SIG-M5 treated with dmso at 0.1 percent for 504 hours (cell line): Measurements from ENCODE around the gene SNAPC2.
"Not testable (repeated sequence)": the region's sequence is repeated elsewhere in the genome, so short reads cannot be mapped to it uniquely, and the experiment has no call there.

ENCODE experiments used
- DNase-seq: peaks from one replicate; lab custom pipeline; 2025; ENCODE audit not compliant: unreplicated experiment; lab: John Stamatoyannopoulos, UW

Gene SNAPC2

DNA sequence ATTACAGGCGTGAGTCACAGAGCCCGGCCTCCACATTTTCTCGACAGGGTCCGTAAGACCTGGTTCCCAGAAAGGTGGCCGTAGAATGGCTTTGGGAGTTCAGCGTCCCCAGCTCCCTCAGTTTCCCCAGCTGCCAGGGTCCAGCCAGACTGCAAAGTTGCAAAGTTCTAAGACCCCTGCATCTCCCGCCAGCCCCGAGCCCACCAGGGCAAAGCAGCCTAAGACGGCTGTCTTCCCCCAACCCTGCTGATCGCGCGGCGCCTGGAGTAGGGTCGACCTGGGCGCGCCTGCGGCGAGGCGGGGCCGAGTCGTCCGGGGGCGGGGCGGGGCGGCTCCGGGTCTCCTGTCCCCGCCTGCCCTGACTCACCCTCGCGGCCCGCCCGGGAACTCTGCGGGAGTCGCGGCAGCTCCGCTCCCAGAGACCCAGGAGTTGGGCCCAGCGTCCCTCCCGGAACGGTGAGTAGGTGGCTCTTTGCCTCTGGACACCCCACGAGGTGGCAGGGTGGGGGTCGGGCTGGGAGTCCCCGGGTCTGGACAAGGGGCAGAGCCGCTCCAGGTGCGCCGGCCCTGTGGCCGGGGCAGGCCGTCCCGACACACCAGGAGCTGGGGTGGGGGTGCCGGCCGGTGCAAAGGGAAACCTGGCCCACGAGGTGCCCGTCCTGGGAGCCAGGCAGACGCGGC is 31.9 kb upstream of the SNAPC2 start, which contains the start of gene LRRC8E:
Gene LRRC8E, plus strand, starts transcription at position 366 of the 681 bp plus-strand sequence. CDS start 7,094 bp downstream, outside the sequence.
- DNase-seq: no peak

DNA sequence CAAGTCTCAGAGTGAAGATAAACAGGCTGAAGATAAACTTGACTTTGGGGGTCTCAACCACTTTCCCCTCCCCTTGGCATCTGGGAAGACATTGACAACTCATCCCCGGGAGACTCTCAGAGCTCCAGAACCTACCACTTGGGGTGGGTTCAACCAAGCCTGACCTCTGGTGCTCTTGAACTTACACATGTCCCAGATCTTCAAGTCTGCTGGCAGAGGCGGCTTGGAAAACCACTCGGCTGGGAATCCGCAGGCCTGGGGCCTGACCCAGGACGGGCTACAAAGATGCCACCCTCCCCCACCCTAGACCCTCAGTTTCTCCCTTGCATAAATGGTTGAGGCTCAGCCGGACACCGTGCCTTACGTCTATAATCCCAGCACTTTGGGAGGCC is 31.3 kb upstream of the SNAPC2 start:
- no peak for DNase-seq

- not testable (repeated sequence) for DNase-seq
Measured at GRCh38 chr19:7893362-7894101, 26.6 kb upstream of the SNAPC2 start.

DNA sequence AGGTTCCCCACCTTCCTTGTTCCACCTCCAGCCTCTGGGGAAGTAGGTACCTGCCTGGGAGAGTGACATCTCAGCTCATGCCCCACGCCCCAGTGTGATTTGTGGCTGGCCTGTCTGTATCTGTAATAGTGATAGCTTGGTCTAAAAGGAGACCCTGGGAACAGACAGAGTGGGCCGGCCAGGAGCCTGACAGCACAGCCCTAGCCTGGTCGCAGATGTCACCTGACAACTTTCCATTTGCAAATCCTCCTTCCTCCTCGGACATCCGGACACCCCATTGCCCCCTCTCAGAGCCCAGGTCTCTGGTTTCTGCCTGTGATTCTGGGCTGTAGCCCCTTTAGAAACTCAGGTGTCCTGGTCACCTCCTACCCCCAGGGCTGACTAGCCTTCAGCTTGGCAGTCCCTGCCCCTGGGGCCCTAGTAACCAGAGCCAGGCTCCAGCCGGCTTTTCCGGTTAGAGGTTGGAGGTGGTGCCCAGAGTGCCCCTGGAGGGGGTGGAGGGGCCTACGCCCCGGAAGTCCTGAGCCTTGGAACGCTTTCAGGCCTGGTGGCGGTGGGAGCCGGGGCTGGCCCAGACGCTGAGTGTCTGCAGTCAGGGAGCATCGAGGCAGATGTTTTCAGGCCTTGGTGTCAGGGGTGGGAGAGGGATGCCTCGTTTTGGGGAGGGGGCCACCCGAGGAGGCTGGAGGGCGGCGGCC is 25.4 kb upstream of the SNAPC2 start:
- no peak for DNase-seq

DNA sequence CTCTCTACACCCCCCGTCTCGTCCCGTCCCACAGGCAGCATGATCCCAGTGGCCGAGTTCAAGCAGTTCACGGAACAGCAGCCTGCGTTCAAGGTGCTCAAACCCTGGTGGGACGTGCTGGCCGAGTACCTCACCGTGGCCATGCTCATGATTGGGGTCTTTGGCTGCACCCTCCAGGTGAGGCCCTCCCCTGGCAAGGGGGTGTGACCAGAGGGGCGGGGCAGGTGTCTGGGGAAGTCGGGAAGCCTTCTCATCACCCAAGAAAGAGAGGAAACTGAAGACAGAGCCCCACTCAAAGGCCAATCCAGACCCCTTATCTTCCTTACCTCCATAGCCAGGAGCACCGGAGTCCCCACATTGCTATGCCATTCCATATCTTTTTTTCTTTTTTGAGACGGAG is 24.6 kb upstream of the SNAPC2 start:
- no peak for DNase-seq

DNA sequence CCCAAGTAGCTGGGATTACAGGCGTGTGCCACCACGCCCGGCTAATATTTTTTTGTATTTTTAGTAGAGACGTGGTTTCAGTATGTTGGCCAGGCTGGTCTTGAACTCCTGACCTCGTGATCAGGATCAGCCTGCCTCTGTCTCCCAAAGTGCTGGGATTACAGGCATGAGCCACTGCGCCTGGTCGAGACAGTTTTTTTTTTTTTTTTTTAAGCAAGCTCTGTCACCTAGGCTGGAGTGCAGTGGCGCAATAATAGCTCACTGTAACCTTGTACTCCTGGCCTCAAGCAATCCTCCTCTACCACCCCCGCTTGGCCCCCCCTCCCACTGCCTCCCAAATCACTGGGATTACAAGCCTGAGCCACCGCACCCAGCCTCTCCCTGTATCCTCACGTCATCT is 22.8 kb upstream of the SNAPC2 start:
- DNase-seq: no peak

DNA sequence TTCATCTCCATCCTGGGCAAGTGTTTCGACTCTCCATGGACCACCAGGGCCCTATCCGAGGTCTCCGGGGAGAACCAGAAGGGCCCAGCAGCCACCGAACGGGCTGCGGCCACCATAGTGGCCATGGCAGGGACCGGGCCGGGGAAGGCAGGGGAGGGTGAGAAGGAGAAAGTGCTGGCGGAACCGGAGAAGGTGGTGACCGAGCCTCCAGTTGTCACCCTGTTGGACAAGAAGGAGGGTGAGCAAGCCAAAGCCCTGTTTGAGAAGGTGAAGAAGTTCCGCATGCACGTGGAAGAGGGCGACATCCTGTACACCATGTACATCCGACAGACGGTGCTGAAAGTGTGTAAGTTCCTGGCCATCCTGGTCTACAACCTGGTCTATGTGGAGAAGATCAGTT is 21.2 kb upstream of the SNAPC2 start:
- DNase-seq: no peak

DNA sequence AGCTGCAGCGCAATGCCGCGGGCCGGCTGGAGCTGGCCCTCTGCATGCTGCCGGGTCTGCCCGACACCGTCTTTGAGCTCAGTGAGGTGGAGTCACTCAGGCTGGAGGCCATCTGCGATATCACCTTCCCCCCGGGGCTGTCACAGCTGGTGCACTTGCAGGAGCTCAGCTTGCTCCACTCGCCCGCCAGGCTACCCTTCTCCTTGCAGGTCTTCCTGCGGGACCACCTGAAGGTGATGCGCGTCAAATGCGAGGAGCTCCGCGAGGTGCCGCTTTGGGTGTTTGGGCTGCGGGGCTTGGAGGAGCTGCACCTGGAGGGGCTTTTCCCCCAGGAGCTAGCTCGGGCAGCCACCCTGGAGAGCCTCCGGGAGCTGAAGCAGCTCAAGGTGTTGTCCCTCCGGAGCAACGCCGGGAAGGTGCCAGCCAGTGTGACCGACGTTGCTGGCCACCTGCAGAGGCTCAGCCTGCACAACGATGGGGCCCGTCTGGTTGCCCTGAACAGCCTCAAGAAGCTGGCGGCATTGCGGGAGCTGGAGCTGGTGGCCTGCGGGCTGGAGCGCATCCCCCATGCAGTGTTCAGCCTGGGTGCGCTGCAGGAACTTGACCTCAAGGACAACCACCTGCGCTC is 20.3 kb upstream of the SNAPC2 start:
- no peak for DNase-seq

- DNase-seq: no peak
Measured at GRCh38 chr19:7900401-7900870, 19.7 kb upstream of the SNAPC2 start.

- DNase-seq: no peak
Measured at GRCh38 chr19:7900931-7901330, 19.2 kb upstream of the SNAPC2 start.

DNA sequence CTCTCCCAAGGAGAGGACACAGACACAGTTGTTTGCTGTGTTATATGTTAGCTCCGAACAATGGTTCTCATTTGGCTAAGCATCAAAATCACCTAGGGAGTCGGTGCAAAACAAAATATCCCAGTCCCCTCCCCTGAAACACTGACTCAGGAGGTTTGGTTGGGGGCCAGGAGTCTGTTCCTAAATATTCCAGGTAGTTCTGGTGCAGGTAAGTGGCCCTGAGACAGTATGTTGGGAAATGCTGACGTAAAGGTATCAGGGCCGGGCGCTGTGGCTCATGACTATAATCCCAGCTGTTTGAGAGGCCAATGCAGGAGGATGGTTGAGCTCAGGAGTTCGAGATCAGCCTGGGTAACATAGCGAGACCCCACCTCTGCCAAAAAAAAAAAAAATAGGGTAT is 18.8 kb upstream of the SNAPC2 start:
- no peak for DNase-seq

DNA sequence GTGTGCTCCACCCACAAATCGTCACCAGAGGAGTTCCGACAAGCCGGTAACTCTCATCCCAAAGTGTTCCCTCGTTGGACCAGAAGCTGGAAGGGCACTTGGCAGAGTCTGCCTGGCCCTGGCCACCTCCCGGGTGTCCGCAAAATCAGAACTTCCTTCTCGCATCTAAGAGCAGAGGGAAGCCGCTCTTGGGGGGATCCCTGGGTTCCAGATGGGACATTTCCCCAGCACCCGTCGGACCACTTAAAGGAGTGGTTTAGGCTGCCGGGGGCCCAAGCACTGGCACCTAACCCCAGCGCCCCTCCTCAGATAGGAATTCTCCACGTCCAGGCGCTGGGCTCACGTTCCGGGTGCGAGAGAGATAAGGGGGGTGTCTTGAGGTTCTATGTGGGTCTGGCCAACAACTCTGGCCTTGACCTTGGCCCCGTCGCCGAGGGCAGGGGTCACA is 17.3 kb upstream of the SNAPC2 start:
- DNase-seq: no peak

- peak; percentile 94 for DNase-seq
Measured at GRCh38 chr19:7903244-7904073, 16.7 kb upstream of the SNAPC2 start, which contains the start of gene MAP2K7. Gene MAP2K7, plus strand, starts transcription at chr19:7903877. Its CDS starts 68 bp downstream, at chr19:7903945.

DNA sequence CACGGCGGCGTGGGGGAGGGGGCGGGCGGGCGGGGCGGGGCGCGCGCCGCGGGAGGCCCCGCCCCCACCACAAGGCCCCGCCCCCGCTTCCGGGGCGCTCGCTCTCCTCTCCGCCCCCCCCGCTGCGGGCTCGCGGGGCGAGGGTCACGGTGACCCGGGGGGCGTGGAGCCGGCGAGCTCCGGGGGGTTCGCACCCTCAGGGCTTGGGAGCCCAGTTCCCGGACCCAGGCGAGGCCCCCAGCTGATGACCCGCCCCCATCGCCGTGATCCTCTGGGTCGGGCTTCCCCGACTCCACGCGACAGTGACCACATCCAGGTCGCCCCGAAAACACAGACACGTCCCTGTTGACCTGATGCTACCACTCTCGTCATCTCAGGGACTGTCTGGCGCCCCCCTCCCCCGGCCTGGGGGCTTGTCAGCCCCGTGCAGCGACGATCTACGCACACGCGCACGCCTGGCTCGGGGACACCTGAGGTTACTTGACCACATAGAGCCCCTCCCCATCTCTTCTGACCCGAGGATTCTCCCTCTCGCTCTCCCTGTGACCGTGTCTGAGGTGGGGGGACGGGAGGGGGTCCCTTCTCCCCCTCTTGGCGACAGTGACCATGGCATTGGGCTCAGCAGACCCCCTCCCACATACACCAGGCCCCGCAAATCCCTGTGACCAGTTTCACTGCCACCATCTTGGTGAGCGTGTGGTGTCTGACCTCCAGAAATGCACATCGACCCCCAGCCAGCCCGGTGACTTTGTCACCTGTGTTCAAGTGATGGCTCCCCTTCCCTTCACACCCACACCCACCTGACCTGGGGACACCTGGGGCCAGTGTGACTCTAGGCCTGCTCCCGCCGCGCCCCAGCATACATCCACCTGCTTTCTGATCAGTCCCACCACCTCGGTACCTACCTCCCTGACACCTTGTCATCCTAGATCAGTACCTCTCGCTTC is 15.8 kb upstream of the SNAPC2 start:
- no peak for DNase-seq

GRCh38 chr19:7905268-7905667 is 14.9 kb upstream of the SNAPC2 start:
- no peak for DNase-seq

DNA sequence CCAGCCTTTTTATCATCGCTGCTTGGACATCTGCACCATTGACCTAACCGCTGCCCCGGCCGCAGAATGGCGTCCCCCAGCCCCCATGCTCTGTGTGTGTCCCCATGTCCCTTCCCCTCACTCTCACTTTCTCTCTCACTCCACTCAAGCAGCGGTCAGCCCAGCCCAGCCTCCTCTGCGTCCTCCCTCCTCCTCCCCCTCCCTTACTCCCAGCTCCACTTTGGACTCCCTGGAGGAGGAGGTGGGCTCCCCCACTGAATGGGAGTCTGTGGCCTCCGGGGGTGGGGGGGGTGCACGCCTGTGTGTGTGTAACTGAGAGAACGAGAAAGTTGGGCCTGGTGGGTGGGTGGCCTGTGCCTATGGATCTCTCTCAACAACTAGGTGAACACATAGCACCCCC is 14.3 kb upstream of the SNAPC2 start:
- no peak for DNase-seq

GRCh38 chr19:7907122-7907521 is 13.0 kb upstream of the SNAPC2 start:
- no peak for DNase-seq

- no peak for DNase-seq
Measured at GRCh38 chr19:7907544-7907943, 12.6 kb upstream of the SNAPC2 start.

DNA sequence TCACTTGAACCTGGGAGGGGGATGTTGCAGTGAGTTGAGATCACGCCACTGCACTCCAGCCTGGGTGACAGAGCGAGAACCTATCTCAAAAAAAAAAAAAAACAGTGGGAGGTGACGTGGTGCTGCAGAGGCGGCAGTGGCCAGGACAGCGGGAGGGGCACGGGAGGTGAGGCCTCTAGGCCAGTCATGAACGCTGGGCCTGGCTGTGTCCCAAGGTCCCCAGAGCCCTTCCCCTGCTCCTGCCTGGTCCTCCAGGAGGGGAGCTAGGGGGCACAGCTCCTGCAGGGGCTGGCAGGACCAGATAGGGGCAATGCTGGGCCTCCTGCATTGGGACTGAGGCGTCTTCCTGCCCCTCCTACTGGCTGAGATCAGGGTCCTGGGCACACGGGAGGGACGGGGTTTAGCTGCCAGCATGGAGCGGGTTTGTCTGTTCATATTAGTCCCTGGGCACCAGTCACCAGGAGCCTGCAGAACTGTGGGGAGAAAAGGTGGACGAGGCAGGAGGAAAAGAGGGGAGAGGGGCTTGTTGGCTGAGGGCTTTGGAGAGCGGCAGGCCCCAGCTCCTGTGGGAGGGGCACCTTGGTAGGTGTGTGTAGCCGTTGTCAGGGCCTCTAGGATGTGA is 11.9 kb upstream of the SNAPC2 start:
- DNase-seq: no peak
